DOHH2 (cell line): ENCODE data around the gene TXN.

Experiments
- H3F3A ChIP-seq: fragments of 200-600 bp; sonication (generic), shearing (Covaris generic); 2 replicates; pipeline ENCODE4 v1.6.0; 2016; ENCODE audit warnings: antibody characterized with exemption, mild to moderate bottlenecking; ENCODE audit not compliant: control insufficient read depth, insufficient read depth
- H3K27ac ChIP-seq: fragments of 200-600 bp; sonication (generic); 2 replicates; pipeline ENCODE4 v1.5.1; 2014; ENCODE audit warnings: low read depth, mild to moderate bottlenecking, low read length, moderate library complexity
- H3K27me3 ChIP-seq: fragments of 200-600 bp; sonication (generic); 2 replicates; pipeline ENCODE4 v1.6.1; 2014; ENCODE audit warnings: mild to moderate bottlenecking, low read length, mixed read lengths; ENCODE audit not compliant: control insufficient read depth
- H3K36me3 ChIP-seq: fragments of 200-600 bp; sonication (generic); 2 replicates; pipeline ENCODE4 v1.6.1; 2014; ENCODE audit warnings: mild to moderate bottlenecking, low read length, moderate library complexity, mixed read lengths; ENCODE audit not compliant: control insufficient read depth
- H3K4me1 ChIP-seq: fragments of 200-600 bp; sonication (generic); 2 replicates; pipeline ENCODE4 v1.6.1; 2014; ENCODE audit warnings: mild to moderate bottlenecking, low read length, mixed read lengths; ENCODE audit not compliant: control insufficient read depth
- H3K4me2 ChIP-seq: fragments of 200-600 bp; sonication (generic); 2 replicates; pipeline ENCODE4 v1.6.0; 2014; ENCODE audit warnings: mild to moderate bottlenecking, low read length, moderate library complexity
- H3K4me3 ChIP-seq: fragments of 200-600 bp; sonication (generic); 2 replicates; pipeline ENCODE4 v1.5.1; 2014; ENCODE audit warnings: mild to moderate bottlenecking, low read length, mixed read lengths
- H3K79me2 ChIP-seq: fragments of 200-600 bp; sonication (generic); 2 replicates; pipeline ENCODE4 v1.6.1; 2014; ENCODE audit warnings: mild to moderate bottlenecking, low read length, mixed read lengths; ENCODE audit not compliant: control insufficient read depth
- H3K9me2 ChIP-seq: fragments of 200-600 bp; sonication (generic); replicated peaks from 2 replicates; pipeline ENCODE4 v1.6.1; 2014; ENCODE audit warnings: mild to moderate bottlenecking, low read length, mixed read lengths; ENCODE audit not compliant: control insufficient read depth
- H3K9me3 ChIP-seq: fragments of 200-600 bp; sonication (generic); 2 replicates; pipeline ENCODE4 v1.6.1; 2014; ENCODE audit warnings: antibody characterized with exemption, low read length, mixed read lengths; ENCODE audit not compliant: control insufficient read depth, insufficient read depth
- H4K20me1 ChIP-seq: fragments of 200-600 bp; sonication (generic); 2 replicates; pipeline ENCODE4 v1.6.0; 2014; ENCODE audit warnings: low read depth, mild to moderate bottlenecking, antibody characterized with exemption, low read length, moderate library complexity; ENCODE audit not compliant: control insufficient read depth, insufficient read depth
- CTCF ChIP-seq: fragments of 200-600 bp; sonication (generic); IDR thresholded peaks from one replicate; pipeline ENCODE4 v1.5.1; 2014; ENCODE audit warnings: antibody characterized with exemption, mild to moderate bottlenecking, low read depth, low read length; ENCODE audit not compliant: poor library complexity, severe bottlenecking
- EZH2phosphoT487 ChIP-seq: fragments of 200-600 bp; sonication (generic); IDR thresholded peaks from 2 replicates; pipeline ENCODE4 v1.6.1; 2017; ENCODE audit warnings: borderline replicate concordance, mild to moderate bottlenecking, antibody characterized with exemption, low read length, moderate library complexity, mixed read lengths

TXN gene

GRCh38 chr9:110282739-110283081 lies 26.4 kb upstream of the TXN start:
- no peak overlapping the region for H3K27ac ChIP-seq
- H3K4me1 ChIP-seq: no peaks in the 10 kb centered on the region
- H3K27me3 ChIP-seq: peaks cover 4% of the 10 kb centered on the region; the same call in 1 of the 2 replicates
- H3K79me2 ChIP-seq: no peaks in the 10 kb centered on the region
- no peak overlapping the region for H3K4me2 ChIP-seq
- no peaks in the 10 kb centered on the region for H3K9me3 ChIP-seq
- no peaks in the 10 kb centered on the region for H3F3A ChIP-seq
- no peaks in the 10 kb centered on the region for H3K36me3 ChIP-seq
- H4K20me1 ChIP-seq: no peaks in the 10 kb centered on the region
- TF ChIP-seq EZH2phosphoT487: no peak
- no peak for TF ChIP-seq CTCF
- H3K9me2 ChIP-seq: no peaks in the 10 kb centered on the region
- no peak overlapping the region for H3K4me3 ChIP-seq

GRCh38 chr9:110282018-110282738 lies 25.9 kb upstream of the TXN start:
- Histone ChIP-seq H3K4me2 (no peak overlapping the region), H3K27me3 (peaks cover 4% of the 10 kb centered on the region; the same call in 1 of the 2 replicates), H3F3A (no peaks in the 10 kb centered on the region), H3K9me2 (no peaks in the 10 kb centered on the region), H3K79me2 (no peaks in the 10 kb centered on the region), H3K27ac (no peak overlapping the region), H4K20me1 (no peaks in the 10 kb centered on the region), H3K9me3 (no peaks in the 10 kb centered on the region), H3K4me3 (no peak overlapping the region), H3K4me1 (no peaks in the 10 kb centered on the region), H3K36me3 (no peaks in the 10 kb centered on the region)
- TF ChIP-seq EZH2phosphoT487 (no peak), CTCF (no peak)

GRCh38 chr9:110278080-110278707 lies 21.9 kb upstream of the TXN start:
- no peaks in the 10 kb centered on the region for H3K36me3 ChIP-seq
- no peaks in the 10 kb centered on the region for H3K9me2 ChIP-seq
- no peaks in the 10 kb centered on the region for H3K4me1 ChIP-seq
- H3K27ac ChIP-seq: no peak overlapping the region
- H3F3A ChIP-seq: no peaks in the 10 kb centered on the region
- H3K79me2 ChIP-seq: no peaks in the 10 kb centered on the region
- TF ChIP-seq EZH2phosphoT487: no peak
- peaks cover 8% of the 10 kb centered on the region for H3K27me3 ChIP-seq
- no peak overlapping the region for H3K4me3 ChIP-seq
- H4K20me1 ChIP-seq: no peaks in the 10 kb centered on the region
- no peaks in the 10 kb centered on the region for H3K9me3 ChIP-seq
- no peak overlapping the region for H3K4me2 ChIP-seq

- Histone ChIP-seq H3K9me3 (no peaks in the 10 kb centered on the region), H3K27ac (no peak overlapping the region)
- TF ChIP-seq EZH2phosphoT487 (no peak), CTCF (no peak)
These were observed 20.5 kb upstream of the TXN start for GRCh38 chr9:110276781-110277180.

More at GRCh38 chr9:110276781-110277180, 20.5 kb upstream of the TXN start:
- no peak overlapping the region for H3K4me3 ChIP-seq
- H3K4me2 ChIP-seq: no peak overlapping the region
- H4K20me1 ChIP-seq: no peaks in the 10 kb centered on the region
- no peaks in the 10 kb centered on the region for H3K9me2 ChIP-seq
- no peaks in the 10 kb centered on the region for H3K36me3 ChIP-seq
- no peaks in the 10 kb centered on the region for H3K4me1 ChIP-seq
- no peaks in the 10 kb centered on the region for H3K79me2 ChIP-seq
- no peaks in the 10 kb centered on the region for H3F3A ChIP-seq
- H3K27me3 ChIP-seq: peaks cover 13% of the 10 kb centered on the region
